DOHH2 (cell line): ENCODE measurements around the gene TARP.

Source experiments
- H3F3A ChIP-seq: fragments of 200-600 bp; sonication (generic), shearing (Covaris generic); 2 replicates; pipeline ENCODE4 v1.6.0; 2016; ENCODE audit warnings: antibody characterized with exemption, mild to moderate bottlenecking; ENCODE audit not compliant: control insufficient read depth, insufficient read depth
- H3K27ac ChIP-seq: fragments of 200-600 bp; sonication (generic); 2 replicates; pipeline ENCODE4 v1.5.1; 2014; ENCODE audit warnings: low read depth, mild to moderate bottlenecking, low read length, moderate library complexity
- H3K27me3 ChIP-seq: fragments of 200-600 bp; sonication (generic); 2 replicates; pipeline ENCODE4 v1.6.1; 2014; ENCODE audit warnings: mild to moderate bottlenecking, low read length, mixed read lengths; ENCODE audit not compliant: control insufficient read depth
- H3K36me3 ChIP-seq: fragments of 200-600 bp; sonication (generic); 2 replicates; pipeline ENCODE4 v1.6.1; 2014; ENCODE audit warnings: mild to moderate bottlenecking, low read length, moderate library complexity, mixed read lengths; ENCODE audit not compliant: control insufficient read depth
- H3K4me1 ChIP-seq: fragments of 200-600 bp; sonication (generic); 2 replicates; pipeline ENCODE4 v1.6.1; 2014; ENCODE audit warnings: mild to moderate bottlenecking, low read length, mixed read lengths; ENCODE audit not compliant: control insufficient read depth
- H3K4me2 ChIP-seq: fragments of 200-600 bp; sonication (generic); 2 replicates; pipeline ENCODE4 v1.6.0; 2014; ENCODE audit warnings: mild to moderate bottlenecking, low read length, moderate library complexity
- H3K4me3 ChIP-seq: fragments of 200-600 bp; sonication (generic); 2 replicates; pipeline ENCODE4 v1.5.1; 2014; ENCODE audit warnings: mild to moderate bottlenecking, low read length, mixed read lengths
- H3K79me2 ChIP-seq: fragments of 200-600 bp; sonication (generic); 2 replicates; pipeline ENCODE4 v1.6.1; 2014; ENCODE audit warnings: mild to moderate bottlenecking, low read length, mixed read lengths; ENCODE audit not compliant: control insufficient read depth
- H3K9me2 ChIP-seq: fragments of 200-600 bp; sonication (generic); replicated peaks from 2 replicates; pipeline ENCODE4 v1.6.1; 2014; ENCODE audit warnings: mild to moderate bottlenecking, low read length, mixed read lengths; ENCODE audit not compliant: control insufficient read depth
- H3K9me3 ChIP-seq: fragments of 200-600 bp; sonication (generic); 2 replicates; pipeline ENCODE4 v1.6.1; 2014; ENCODE audit warnings: antibody characterized with exemption, low read length, mixed read lengths; ENCODE audit not compliant: control insufficient read depth, insufficient read depth
- H4K20me1 ChIP-seq: fragments of 200-600 bp; sonication (generic); 2 replicates; pipeline ENCODE4 v1.6.0; 2014; ENCODE audit warnings: low read depth, mild to moderate bottlenecking, antibody characterized with exemption, low read length, moderate library complexity; ENCODE audit not compliant: control insufficient read depth, insufficient read depth
- CTCF ChIP-seq: fragments of 200-600 bp; sonication (generic); IDR thresholded peaks from one replicate; pipeline ENCODE4 v1.5.1; 2014; ENCODE audit warnings: antibody characterized with exemption, mild to moderate bottlenecking, low read depth, low read length; ENCODE audit not compliant: poor library complexity, severe bottlenecking
- EZH2phosphoT487 ChIP-seq: fragments of 200-600 bp; sonication (generic); IDR thresholded peaks from 2 replicates; pipeline ENCODE4 v1.6.1; 2017; ENCODE audit warnings: borderline replicate concordance, mild to moderate bottlenecking, antibody characterized with exemption, low read length, moderate library complexity, mixed read lengths

Gene TARP

GRCh38 chr7:38309555-38309954, 36.1 kb upstream of the TARP start:
- no peak overlapping the region for H3K4me3 ChIP-seq
- H3K9me3 ChIP-seq, result 0 out of 2 replicates have a peak, but pooled peaks cover 2% of the 10 kb centered on the region
- TF ChIP-seq EZH2phosphoT487 (no peak), CTCF (no peak)
- H3F3A ChIP-seq, result no peaks in the 10 kb centered on the region
- no peak overlapping the region for H3K4me2 ChIP-seq
- no peaks in the 10 kb centered on the region for H3K79me2 ChIP-seq
- no peaks in the 10 kb centered on the region for H3K36me3 ChIP-seq
- no peaks in the 10 kb centered on the region for H3K4me1 ChIP-seq
- H3K9me2 ChIP-seq, result no peaks in the 10 kb centered on the region
- H4K20me1 ChIP-seq, result no peaks in the 10 kb centered on the region
- peaks cover 17% of the 10 kb centered on the region for H3K27me3 ChIP-seq
- H3K27ac ChIP-seq, result no peak overlapping the region

- TF ChIP-seq EZH2phosphoT487, result no peak
- TF ChIP-seq CTCF, result no peak
- H3K27me3 ChIP-seq, result peaks cover 14% of the 10 kb centered on the region
- no peaks in the 10 kb centered on the region for H4K20me1 ChIP-seq
- H3F3A ChIP-seq, result no peaks in the 10 kb centered on the region
- no peaks in the 10 kb centered on the region for H3K9me2 ChIP-seq
- H3K4me1 ChIP-seq, result no peaks in the 10 kb centered on the region
- no peak overlapping the region for H3K4me2 ChIP-seq
- no peak overlapping the region for H3K27ac ChIP-seq
- H3K9me3 ChIP-seq, result 0 out of 2 replicates have a peak, but pooled peaks cover 2% of the 10 kb centered on the region
- no peak overlapping the region for H3K4me3 ChIP-seq
- no peaks in the 10 kb centered on the region for H3K79me2 ChIP-seq
- no peaks in the 10 kb centered on the region for H3K36me3 ChIP-seq
Observed at GRCh38 chr7:38308140-38308539, 34.7 kb upstream of the TARP start.

- Histone ChIP-seq H3F3A (no peaks in the 10 kb centered on the region), H3K4me3 (no peak overlapping the region), H3K4me1 (no peaks in the 10 kb centered on the region), H4K20me1 (no peaks in the 10 kb centered on the region), H3K9me3 (0 out of 2 replicates have a peak, but pooled peaks cover 2% of the 10 kb centered on the region), H3K27ac (no peak overlapping the region), H3K27me3 (peaks cover 9% of the 10 kb centered on the region), H3K4me2 (no peak overlapping the region), H3K9me2 (no peaks in the 10 kb centered on the region), H3K36me3 (no peaks in the 10 kb centered on the region), H3K79me2 (no peaks in the 10 kb centered on the region)
- TF ChIP-seq CTCF, result no peak
- TF ChIP-seq EZH2phosphoT487, result no peak
Observed at GRCh38 chr7:38307640-38308039, 34.2 kb upstream of the TARP start.
